Stimulated activated naive B cell treated with anti-CD40 and anti-IgM and Interleukin-4, amounts not matched to agents 10 μg/mL and 1 μg/mL and 100 μg/mL, for 72 hours (primary cell): ENCODE results near the gene LPGAT1.
"Not testable (repeated sequence)": the region's sequence is repeated elsewhere in the genome, so short reads cannot be mapped to it uniquely, and the experiment has no call there.

Source experiments
- ATAC-seq, 2 donors: fragments of 150-1000 bp; cut with Tn5 transposase; replicated peaks; 2 replicates each; pipeline ENCODE4 v1.10.0; 2021; ENCODE audit warnings: moderate library complexity in 1 of 2
- DNase-seq: peaks from one replicate; pipeline ENCODE4 v3.0.0; 2021
- H3K27ac Mint-ChIP-seq: one replicate; pipeline ENCODE4 v1.8.0; 2022; ENCODE audit warnings: mild to moderate bottlenecking, mixed read lengths
- H3K27me3 Mint-ChIP-seq, 2 donors: one replicate each; pipeline ENCODE4 v1.8.0; 2022; ENCODE audit warnings: mixed read lengths in 2 of 2
- H3K36me3 Mint-ChIP-seq, 2 donors: one replicate each; pipeline ENCODE4 v1.8.0; 2022; ENCODE audit warnings: mixed read lengths in 2 of 2, mild to moderate bottlenecking in 1 of 2
- H3K4me1 Mint-ChIP-seq, 2 donors: one replicate each; pipeline ENCODE4 v1.8.0; 2022; ENCODE audit warnings: mixed read lengths in 2 of 2, mild to moderate bottlenecking in 1 of 2
- H3K4me3 Mint-ChIP-seq, 2 donors: one replicate each; pipeline ENCODE4 v1.8.0; 2022; ENCODE audit warnings: mild to moderate bottlenecking in 2 of 2, mixed read lengths in 2 of 2, moderate library complexity in 1 of 2
- H3K9me3 Mint-ChIP-seq, 2 donors: one replicate each; pipeline ENCODE4 v1.8.0; 2022; ENCODE audit warnings: mixed read lengths in 2 of 2, mild to moderate bottlenecking in 1 of 2

Gene LPGAT1

GRCh38 chr1:211726467-211726995 is 104.0 kb downstream of the LPGAT1 start:
- H3K27ac Mint-ChIP-seq = no peak overlapping the region
- peaks cover 9 to 17% of the 10 kb centered on the region in 2 donors for H3K27me3 Mint-ChIP-seq
- H3K4me3 Mint-ChIP-seq = no peak overlapping the region
- no peaks in the 10 kb centered on the region for H3K4me1 Mint-ChIP-seq
- ATAC-seq (no peak), DNase-seq (no peak)
- H3K9me3 Mint-ChIP-seq = no peaks in the 10 kb centered on the region
- no peaks in the 10 kb centered on the region for H3K36me3 Mint-ChIP-seq

- DNase-seq = no peak
- Mint-ChIP-seq H3K9me3 (peaks cover 4% of the 10 kb centered on the region in 2 donors), H3K27ac (no peak overlapping the region), H3K36me3 (peaks cover 0 to 9% of the 10 kb centered on the region in 2 donors), H3K4me1 (no peaks in the 10 kb centered on the region), H3K4me3 (no peak overlapping the region), H3K27me3 (peaks cover 9 to 21% of the 10 kb centered on the region in 2 donors)
- ATAC-seq = no peak
Observed at GRCh38 chr1:211724687-211725196, 105.8 kb downstream of the LPGAT1 start.

DNA sequence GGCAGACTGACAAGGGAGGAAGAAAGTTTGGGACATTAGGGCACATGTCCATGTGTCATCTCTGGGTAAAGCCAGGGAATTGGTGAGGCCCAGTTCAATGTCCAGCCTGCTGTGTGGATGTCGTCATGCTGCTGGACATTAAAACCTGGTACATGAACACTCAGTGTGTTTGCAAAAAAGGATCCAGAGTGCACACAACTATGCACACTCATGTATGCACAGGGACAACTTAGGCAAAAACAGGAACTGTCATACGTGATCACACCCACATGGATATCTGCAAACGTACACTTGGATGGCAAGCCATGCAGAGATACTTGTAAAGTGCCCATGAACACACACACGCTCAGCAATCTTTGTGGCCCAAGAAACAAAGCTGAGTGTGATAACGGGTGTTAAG is 107.3 kb downstream of the LPGAT1 start:
- Mint-ChIP-seq H3K36me3 (peaks cover 0 to 10% of the 10 kb centered on the region in 2 donors), H3K4me3 (no peak overlapping the region), H3K27me3 (peaks cover 9 to 18% of the 10 kb centered on the region in 2 donors), H3K4me1 (no peaks in the 10 kb centered on the region), H3K27ac (no peak overlapping the region), H3K9me3 (peaks cover 5 to 6% of the 10 kb centered on the region in 2 donors)
- ATAC-seq = no peak
- DNase-seq = no peak

GRCh38 chr1:211722277-211723175 is 108.0 kb downstream of the LPGAT1 start:
- no peak overlapping the region for H3K4me3 Mint-ChIP-seq
- H3K27me3 Mint-ChIP-seq = peaks cover 9 to 17% of the 10 kb centered on the region in 2 donors
- H3K9me3 Mint-ChIP-seq = peaks cover 5 to 7% of the 10 kb centered on the region in 2 donors
- no peak for DNase-seq
- no peaks in the 10 kb centered on the region for H3K4me1 Mint-ChIP-seq
- H3K36me3 Mint-ChIP-seq = peaks cover 0 to 10% of the 10 kb centered on the region in 2 donors
- no peak overlapping the region for H3K27ac Mint-ChIP-seq
- ATAC-seq = no peak

- ATAC-seq, H3K27me3 Mint-ChIP-seq, H3K4me1 Mint-ChIP-seq, H3K4me3 Mint-ChIP-seq, H3K36me3 Mint-ChIP-seq, DNase-seq, H3K27ac Mint-ChIP-seq: not testable (repeated sequence)
- peaks cover 5 to 11% of the 10 kb centered on the region in 2 donors for H3K9me3 Mint-ChIP-seq
Observed at GRCh38 chr1:211716555-211716954, 114.0 kb downstream of the LPGAT1 start.

- peak; percentile 69 to 76 for ATAC-seq
- no peak overlapping the region for H3K27ac Mint-ChIP-seq
- H3K4me3 Mint-ChIP-seq = peak overlapping the region in 1 of 2 donors; percentile 39
- DNase-seq = no peak
- H3K36me3 Mint-ChIP-seq = peaks cover 3 to 5% of the 10 kb centered on the region in 2 donors
- peaks cover 1 to 11% of the 10 kb centered on the region in 2 donors for H3K4me1 Mint-ChIP-seq
- H3K9me3 Mint-ChIP-seq = peaks cover 5 to 11% of the 10 kb centered on the region in 2 donors
- H3K27me3 Mint-ChIP-seq = no peaks in the 10 kb centered on the region
Observed at GRCh38 chr1:211715971-211716370, 114.6 kb downstream of the LPGAT1 start.

GRCh38 chr1:211714154-211714553 is 116.4 kb downstream of the LPGAT1 start:
- ATAC-seq = no peak
- peaks cover 1 to 16% of the 10 kb centered on the region in 2 donors for H3K4me1 Mint-ChIP-seq
- no peak overlapping the region for H3K4me3 Mint-ChIP-seq
- DNase-seq = no peak
- H3K36me3 Mint-ChIP-seq = peaks cover 0 to 3% of the 10 kb centered on the region in 2 donors
- H3K27me3 Mint-ChIP-seq = no peaks in the 10 kb centered on the region
- no peak overlapping the region for H3K27ac Mint-ChIP-seq
- H3K9me3 Mint-ChIP-seq = peaks cover 0 to 7% of the 10 kb centered on the region in 2 donors

GRCh38 chr1:211713231-211713630 is 117.3 kb downstream of the LPGAT1 start:
- Mint-ChIP-seq H3K4me3 (no peak overlapping the region), H3K27ac (no peak overlapping the region), H3K4me1 (peaks cover 1 to 16% of the 10 kb centered on the region in 2 donors), H3K36me3 (peaks cover 0 to 3% of the 10 kb centered on the region in 2 donors), H3K9me3 (peaks cover 0 to 5% of the 10 kb centered on the region in 2 donors), H3K27me3 (no peaks in the 10 kb centered on the region)
- no peak for ATAC-seq
- DNase-seq = no peak

DNA sequence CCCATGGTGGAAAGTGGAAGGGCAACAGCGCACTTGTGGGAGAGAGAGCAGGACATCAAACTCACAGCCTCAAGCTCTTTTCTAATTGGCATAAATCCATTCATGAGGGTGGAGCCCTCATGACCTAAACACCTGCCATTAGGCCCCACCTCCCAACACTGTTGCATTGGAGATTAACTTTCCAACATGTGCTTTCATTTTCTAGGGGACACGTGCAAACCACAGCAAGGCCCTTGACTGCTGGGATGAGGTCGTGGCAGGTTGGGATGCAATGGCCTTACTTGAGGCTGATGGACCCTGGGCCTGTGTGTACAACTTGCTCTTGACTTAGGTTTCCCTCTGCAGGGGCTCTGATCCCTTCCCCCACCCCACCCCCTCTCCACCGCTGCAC is 119.3 kb downstream of the LPGAT1 start:
- DNase-seq (no peak), ATAC-seq (no peak)
- no peaks in the 10 kb centered on the region for H3K27me3 Mint-ChIP-seq
- H3K27ac Mint-ChIP-seq = no peak overlapping the region
- no peaks in the 10 kb centered on the region for H3K9me3 Mint-ChIP-seq
- peaks cover 1 to 16% of the 10 kb centered on the region in 2 donors for H3K4me1 Mint-ChIP-seq
- H3K4me3 Mint-ChIP-seq = no peak overlapping the region
- H3K36me3 Mint-ChIP-seq = no peaks in the 10 kb centered on the region

DNA sequence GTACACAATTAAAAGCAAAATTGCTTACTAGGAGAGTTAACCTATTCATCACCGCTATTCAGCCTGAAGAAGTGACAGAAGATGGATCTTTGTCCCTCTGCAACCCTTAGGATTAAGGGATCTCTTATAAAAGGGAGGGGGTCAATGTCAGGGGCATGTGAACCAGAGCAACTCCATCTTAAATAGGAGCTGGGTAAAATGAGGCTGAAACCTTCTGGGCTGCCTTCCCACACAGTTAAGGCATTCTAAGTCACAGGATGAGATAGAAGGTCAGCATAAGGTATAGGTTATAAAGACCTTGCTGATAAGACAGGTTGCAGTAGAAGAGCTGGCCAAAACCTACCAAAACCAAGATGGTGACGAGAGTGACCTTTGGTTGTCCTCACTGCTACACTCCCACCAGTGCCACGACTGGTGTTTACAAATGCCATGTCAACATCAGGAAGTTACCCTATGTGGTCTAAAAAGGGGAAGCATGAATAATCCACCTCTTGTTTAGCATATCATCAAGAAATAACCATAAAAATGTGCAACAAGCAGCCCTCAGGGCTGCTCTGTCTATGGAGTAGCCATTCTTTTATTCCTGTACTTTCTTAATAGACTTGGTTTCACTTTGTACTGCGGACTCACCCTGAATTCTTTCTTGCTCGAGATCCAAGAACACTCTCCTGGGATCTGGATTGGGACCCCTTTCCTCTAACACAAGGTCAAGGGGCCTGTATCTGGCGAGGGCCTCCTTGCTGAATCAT is 119.8 kb downstream of the LPGAT1 start:
- peak; percentile 19 to 34 for ATAC-seq
- Mint-ChIP-seq H3K9me3 (no peaks in the 10 kb centered on the region), H3K27me3 (no peaks in the 10 kb centered on the region), H3K4me1 (peaks cover 0 to 11% of the 10 kb centered on the region in 2 donors), H3K27ac (no peak overlapping the region), H3K36me3 (no peaks in the 10 kb centered on the region), H3K4me3 (no peak overlapping the region)
- DNase-seq = no peak

- H3K9me3 Mint-ChIP-seq = no peaks in the 10 kb centered on the region
- H3K36me3 Mint-ChIP-seq = no peaks in the 10 kb centered on the region
- ATAC-seq (no peak), DNase-seq (no peak)
- no peak overlapping the region for H3K27ac Mint-ChIP-seq
- H3K4me1 Mint-ChIP-seq = peaks cover 0 to 8% of the 10 kb centered on the region in 2 donors
- no peaks in the 10 kb centered on the region for H3K27me3 Mint-ChIP-seq
- H3K4me3 Mint-ChIP-seq = no peak overlapping the region
Observed at GRCh38 chr1:211708926-211709325, 121.6 kb downstream of the LPGAT1 start.

DNA sequence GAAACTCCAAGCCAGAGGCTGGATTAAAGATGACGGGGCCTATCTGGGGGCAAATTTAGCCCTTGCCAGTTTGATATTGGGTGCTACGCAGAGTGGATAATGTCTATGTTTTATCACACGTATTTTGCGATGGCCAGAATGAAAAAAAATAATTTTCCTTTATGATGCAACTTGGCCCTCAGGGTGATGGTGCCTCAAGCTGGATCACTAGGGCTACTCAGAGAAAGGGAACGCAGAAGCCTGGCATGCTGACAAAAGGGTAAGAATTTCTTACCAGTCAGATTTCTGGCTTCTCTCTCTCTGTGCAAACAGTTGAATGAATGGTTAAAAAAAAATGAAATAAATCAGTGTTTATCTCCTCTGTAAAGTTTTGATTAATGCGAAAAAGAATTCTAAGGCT is 122.6 kb downstream of the LPGAT1 start:
- DNase-seq (no peak), ATAC-seq (no peak)
- Mint-ChIP-seq H3K27ac (no peak overlapping the region), H3K4me3 (no peak overlapping the region), H3K36me3 (no peaks in the 10 kb centered on the region), H3K27me3 (no peaks in the 10 kb centered on the region), H3K4me1 (peaks cover 0 to 8% of the 10 kb centered on the region in 2 donors), H3K9me3 (no peaks in the 10 kb centered on the region)

DNA sequence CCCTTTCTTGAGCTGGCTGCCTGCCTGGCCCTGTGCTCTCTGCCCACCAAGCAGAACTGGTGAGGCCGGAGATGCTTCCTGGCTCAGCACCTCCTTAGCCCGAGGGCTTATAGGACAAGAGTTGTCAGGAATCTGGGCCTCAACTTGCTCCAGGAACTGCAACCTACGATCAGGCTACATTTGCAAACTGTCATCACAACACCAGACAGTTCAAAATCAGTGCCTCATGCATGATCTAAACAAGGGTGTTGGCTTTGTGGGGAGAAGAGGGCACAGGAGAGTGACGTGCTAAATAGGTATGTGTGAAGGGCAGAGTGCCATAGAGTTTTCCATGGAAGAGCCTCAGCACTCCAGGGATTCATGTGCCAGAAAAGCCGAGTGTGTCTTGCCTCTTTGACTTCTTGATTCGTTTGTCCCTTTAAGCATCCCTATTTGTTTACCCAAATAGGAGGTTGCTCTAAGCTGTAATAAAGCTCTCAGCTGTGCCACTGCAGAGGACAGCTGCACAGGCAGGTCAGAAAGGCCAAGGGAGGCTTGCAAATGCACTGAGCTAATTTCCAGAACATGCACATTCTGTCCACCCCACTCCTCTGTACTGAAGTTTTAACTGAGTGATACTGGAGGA is 125.0 kb downstream of the LPGAT1 start:
- no peaks in the 10 kb centered on the region for H3K9me3 Mint-ChIP-seq
- H3K27me3 Mint-ChIP-seq = peaks cover 15 to 17% of the 10 kb centered on the region in 2 donors
- no peaks in the 10 kb centered on the region for H3K36me3 Mint-ChIP-seq
- ATAC-seq (no peak), DNase-seq (no peak)
- peak overlapping the region; percentile 16 for H3K27ac Mint-ChIP-seq
- no peak overlapping the region for H3K4me3 Mint-ChIP-seq
- peaks cover 2 to 13% of the 10 kb centered on the region in 2 donors for H3K4me1 Mint-ChIP-seq

DNA sequence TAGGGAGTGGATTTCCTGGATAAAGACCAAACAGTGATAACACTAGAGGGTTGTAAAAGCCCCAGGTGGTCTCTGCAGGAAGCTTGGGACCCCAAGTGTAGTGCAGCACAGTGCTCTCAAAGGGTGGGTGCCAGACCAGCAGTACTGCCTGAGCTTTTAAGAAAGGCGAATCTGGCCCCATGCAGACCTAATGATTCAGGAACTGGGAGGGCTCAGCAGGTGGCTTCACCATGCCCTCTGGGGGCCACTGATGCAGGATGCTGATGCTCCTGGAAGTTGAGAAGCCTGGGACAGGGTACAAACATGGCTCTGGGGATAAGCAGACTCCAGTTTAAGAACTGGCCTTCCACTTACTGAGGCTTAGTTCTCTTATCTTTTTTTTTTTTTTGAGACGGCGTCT is 126.0 kb downstream of the LPGAT1 start:
- Mint-ChIP-seq H3K9me3 (no peaks in the 10 kb centered on the region), H3K27ac (no peak overlapping the region), H3K4me1 (peaks cover 4 to 12% of the 10 kb centered on the region in 2 donors), H3K27me3 (peaks cover 19 to 27% of the 10 kb centered on the region in 2 donors), H3K4me3 (no peak overlapping the region), H3K36me3 (no peaks in the 10 kb centered on the region)
- DNase-seq (no peak), ATAC-seq (no peak)
